ENCODE results near the gene OR10K1.
"Not testable (repeated sequence)": the region's sequence is repeated elsewhere in the genome, so short reads cannot be mapped to it uniquely, and the experiment has no call there.

Gene OR10K1

GRCh38 chr1:158461534-158461933 is at the start of gene OR10K1:
Gene OR10K1, plus strand, starts transcription at chr1:158461834. Its CDS starts 3,728 bp downstream, at chr1:158465562.
- DNase-seq: no peak

- no peak for DNase-seq
Measured at GRCh38 chr1:158414651-158415345, 46.8 kb upstream of the OR10K1 start.

GRCh38 chr1:158417586-158417985 is 44.0 kb upstream of the OR10K1 start:
- no peak for DNase-seq

- no peak for DNase-seq
Measured at GRCh38 chr1:158422212-158422611, 39.4 kb upstream of the OR10K1 start.

GRCh38 chr1:158425027-158425426 is 36.6 kb upstream of the OR10K1 start:
- DNase-seq: no peak

GRCh38 chr1:158426137-158426536 is 35.5 kb upstream of the OR10K1 start, which contains the start of gene OR10K2:
Gene OR10K2, minus strand, starts transcription at chr1:158426237. Its CDS starts 5,371 bp downstream, at chr1:158420866.
- DNase-seq: no peak

- DNase-seq: not testable (repeated sequence)
Measured at GRCh38 chr1:158430163-158430562, 31.5 kb upstream of the OR10K1 start.

- no peak for DNase-seq
Measured at GRCh38 chr1:158434741-158435140, 26.9 kb upstream of the OR10K1 start.

GRCh38 chr1:158445376-158445775 is 16.3 kb upstream of the OR10K1 start:
- no peak for DNase-seq

GRCh38 chr1:158454537-158454936 is 7.1 kb upstream of the OR10K1 start:
- no peak for DNase-seq

- DNase-seq: no peak
Measured at GRCh38 chr1:158457246-158457645, 4.4 kb upstream of the OR10K1 start.

GRCh38 chr1:158458263-158458662 is 3.4 kb upstream of the OR10K1 start:
- no peak for DNase-seq

- DNase-seq: no peak
Measured at GRCh38 chr1:158471920-158472319, 10.3 kb downstream of the OR10K1 start, which contains the start of gene OR10R2. Gene OR10R2, plus strand, starts transcription at chr1:158472220. Its CDS starts 106 bp downstream, at chr1:158472326.

GRCh38 chr1:158485455-158485854 is 23.8 kb downstream of the OR10K1 start:
- no peak for DNase-seq

- no peak for DNase-seq
Measured at GRCh38 chr1:158491316-158491715, 29.7 kb downstream of the OR10K1 start.

- DNase-seq: no peak
Measured at GRCh38 chr1:158493054-158493453, 31.4 kb downstream of the OR10K1 start.

GRCh38 chr1:158494796-158495195 is 33.2 kb downstream of the OR10K1 start:
- DNase-seq: no peak

GRCh38 chr1:158496374-158496773 is 34.7 kb downstream of the OR10K1 start:
- no peak for DNase-seq

- DNase-seq: peak; percentile 54
Measured at GRCh38 chr1:158506369-158506987, 44.8 kb downstream of the OR10K1 start.

- no peak for DNase-seq
Measured at GRCh38 chr1:158507511-158507910, 45.9 kb downstream of the OR10K1 start.

GRCh38 chr1:158509471-158510156 is 48.0 kb downstream of the OR10K1 start:
- no peak for DNase-seq

- no peak for DNase-seq
Measured at GRCh38 chr1:158516966-158517365, 55.3 kb downstream of the OR10K1 start.
